Measurements from ENCODE around the gene ADK.

DNA sequence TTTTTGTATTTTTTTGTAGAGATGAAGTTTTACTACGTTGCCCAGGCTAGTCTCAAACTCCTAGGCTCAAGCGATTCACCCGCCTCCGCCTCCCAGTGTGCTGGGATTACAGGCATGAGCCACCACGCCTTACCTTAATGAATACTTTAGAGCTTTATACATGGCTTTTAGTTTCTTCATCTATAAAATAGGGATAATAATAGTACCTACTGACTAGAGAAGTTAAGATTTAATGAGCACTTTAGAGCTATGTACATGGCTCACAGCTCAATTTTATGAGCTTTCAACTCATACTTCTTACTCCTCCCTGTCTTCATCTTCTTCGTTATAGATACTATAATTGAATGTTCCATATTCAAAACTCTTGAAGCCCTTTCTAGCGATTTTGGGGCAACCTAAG lies 445.7 kb downstream of the ADK start:
- TF ChIP-seq, protein P1, sequence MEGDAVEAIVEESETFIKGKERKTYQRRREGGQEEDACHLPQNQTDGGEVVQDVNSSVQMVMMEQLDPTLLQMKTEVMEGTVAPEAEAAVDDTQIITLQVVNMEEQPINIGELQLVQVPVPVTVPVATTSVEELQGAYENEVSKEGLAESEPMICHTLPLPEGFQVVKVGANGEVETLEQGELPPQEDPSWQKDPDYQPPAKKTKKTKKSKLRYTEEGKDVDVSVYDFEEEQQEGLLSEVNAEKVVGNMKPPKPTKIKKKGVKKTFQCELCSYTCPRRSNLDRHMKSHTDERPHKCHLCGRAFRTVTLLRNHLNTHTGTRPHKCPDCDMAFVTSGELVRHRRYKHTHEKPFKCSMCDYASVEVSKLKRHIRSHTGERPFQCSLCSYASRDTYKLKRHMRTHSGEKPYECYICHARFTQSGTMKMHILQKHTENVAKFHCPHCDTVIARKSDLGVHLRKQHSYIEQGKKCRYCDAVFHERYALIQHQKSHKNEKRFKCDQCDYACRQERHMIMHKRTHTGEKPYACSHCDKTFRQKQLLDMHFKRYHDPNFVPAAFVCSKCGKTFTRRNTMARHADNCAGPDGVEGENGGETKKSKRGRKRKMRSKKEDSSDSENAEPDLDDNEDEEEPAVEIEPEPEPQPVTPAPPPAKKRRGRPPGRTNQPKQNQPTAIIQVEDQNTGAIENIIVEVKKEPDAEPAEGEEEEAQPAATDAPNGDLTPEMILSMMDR (IDR thresholded peaks at IDR 0.05): no peak
- no peak for TF ChIP-seq POLR2A (IDR thresholded peaks at IDR 0.05)

All from heart left ventricle (tissue), 13 donors.